CD4-positive, alpha-beta T cell (primary cell): ENCODE measurements around the gene TMCC3. TPM values are rescaled to one million over a fixed set of nuclear protein-coding genes. Genes with fewer than 3 reads are reported as not detected.

ENCODE experiments used
- ATAC-seq: fragments of 200-7000 bp; cut with Tn5 transposase; one replicate; pipeline ENCODE4 v1.10.0; 2022; ENCODE audit warnings: mild to moderate bottlenecking; ENCODE audit not compliant: poor library complexity
- CTCF ChIA-PET: fragments of 350-600 bp; sonication (Branson Sonifier 250); formaldehyde crosslinking; loops from one replicate; lab custom pipeline; 2021; ENCODE audit warnings: antibody characterized with exemption, inconsistent platforms; lab: Charles Lee
- POLR2A ChIA-PET: fragments of 350-600 bp; sonication (Branson Sonifier 250); formaldehyde crosslinking; loops from one replicate; lab custom pipeline; 2021; ENCODE audit warnings: antibody characterized with exemption, inconsistent platforms; lab: Charles Lee
- DNase-seq, 14 experiments: peaks; one replicate each; pipeline ENCODE4 v3.0.0-alpha.2; 2013 to 2020; ENCODE audit warnings: mixed read lengths in 2 of 14
- H3K27ac ChIP-seq, 2 donors: one replicate each; pipeline versions ENCODE4 v1.5.1 to v1.7.0; 2013; ENCODE audit warnings: low read length in 2 of 2, low read depth in 1 of 2, mild to moderate bottlenecking in 1 of 2
- H3K27me3 ChIP-seq, 2 experiments: 1 replicate in 1 of 2; 2 replicates in 1 of 2; pipeline versions ENCODE4 v1.6.1 to v1.7.0; 2013; ENCODE audit warnings: low read length in 2 of 2, control low read depth in 1 of 2, mild to moderate bottlenecking in 1 of 2, moderate library complexity in 1 of 2; ENCODE audit not compliant: insufficient read depth in 2 of 2, control insufficient read depth in 1 of 2
- H3K36me3 ChIP-seq: one replicate; pipeline ENCODE4 v1.6.1; 2013; ENCODE audit warnings: low read length, control low read depth; ENCODE audit not compliant: insufficient read depth
- H3K4me1 ChIP-seq: one replicate; pipeline ENCODE4 v1.6.1; 2013; ENCODE audit warnings: low read length, control low read depth; ENCODE audit not compliant: insufficient read depth
- H3K4me3 ChIP-seq: one replicate; pipeline ENCODE4 v1.5.1; 2013; ENCODE audit warnings: mild to moderate bottlenecking, low read length, moderate library complexity
- H3K9me3 ChIP-seq, 2 experiments: 1 replicate in 1 of 2; 2 replicates in 1 of 2; pipeline versions ENCODE4 v1.6.1 to v1.7.0; 2013; ENCODE audit warnings: low read length in 2 of 2, mild to moderate bottlenecking in 2 of 2, control low read depth in 1 of 2, moderate library complexity in 1 of 2; ENCODE audit not compliant: control insufficient read depth in 1 of 2, insufficient read depth in 1 of 2
- H3K27ac Mint-ChIP-seq: one replicate; pipeline ENCODE4 v1.8.0; 2020; ENCODE audit warnings: mixed read lengths
- H3K27me3 Mint-ChIP-seq: one replicate; pipeline ENCODE4 v1.8.0; 2021; ENCODE audit warnings: mixed read lengths
- H3K36me3 Mint-ChIP-seq: one replicate; pipeline ENCODE4 v1.8.0; 2021; ENCODE audit warnings: low read depth, mixed read lengths
- H3K4me1 Mint-ChIP-seq: one replicate; pipeline ENCODE4 v1.8.0; 2021; ENCODE audit warnings: low read depth, mixed read lengths
- H3K4me3 Mint-ChIP-seq: one replicate; pipeline ENCODE4 v1.8.0; 2020; ENCODE audit warnings: mild to moderate bottlenecking, mixed read lengths
- H3K9me3 Mint-ChIP-seq: one replicate; pipeline ENCODE4 v1.8.0; 2020; ENCODE audit warnings: mixed read lengths
- intact Hi-C, 2 experiments: fragments of 100-400 bp; cut with DNase I in 1 of 2; cut with micrococcal nuclease in 1 of 2; formaldehyde crosslinking; loops; one replicate each; pipeline versions ENCODE4 v1.15.1 to v1.9.0; 2023 to 2025; cut with DNase I, micrococcal nuclease
- total RNA-seq, 174 experiments: library from RNA in 2 of 174; stranded (reverse) in 2 of 174; gene quantifications; one replicate each; pipeline ENCODE4 v1.2.3 and lab custom pipeline; 2021 to 2026
- TF ChIP-seq, protein P1 (sequence below): fragments of 200-600 bp; IDR thresholded peaks from one replicate; pipeline ENCODE4 v1.8.0; 2022; ENCODE audit warnings: antibody characterized with exemption, mild to moderate bottlenecking

The TMCC3 gene
- total RNA-seq, 2 experiments from 2014 or later, result 0.78 to 1.3 TPM

DNA sequence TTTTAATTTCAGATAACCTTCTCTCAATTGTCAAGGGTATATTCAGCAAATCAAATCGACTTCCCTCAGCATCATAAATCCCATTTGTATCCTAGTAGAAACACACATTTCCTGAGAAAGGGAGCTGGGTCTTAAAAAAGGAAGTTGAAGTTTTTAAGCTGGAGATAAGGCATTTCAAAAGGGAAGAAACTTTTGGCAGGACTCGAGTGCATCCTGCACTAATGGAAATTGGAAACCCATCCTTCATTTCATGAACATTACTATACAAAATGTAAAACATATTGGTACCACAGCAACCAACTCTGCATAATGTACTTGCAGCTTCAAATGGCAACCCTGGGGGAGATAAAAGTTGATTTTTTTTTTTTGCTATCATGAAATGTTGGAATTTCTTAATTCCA lies 23.7 kb upstream of the TMCC3 start:
- no peak overlapping the region for H3K4me3 Mint-ChIP-seq
- no peaks in the 10 kb centered on the region for H3K9me3 Mint-ChIP-seq
- Histone ChIP-seq H3K9me3 (no peaks in the 10 kb centered on the region), H3K27ac (no peak overlapping the region), H3K27me3 (no peaks in the 10 kb centered on the region), H3K4me3 (no peak overlapping the region), H3K4me1 (peaks cover 30% of the 10 kb centered on the region), H3K36me3 (no peaks in the 10 kb centered on the region)
- CTCF ChIA-PET, result interaction anchor here (1.1 to 1.8 kb wide), 2 partner anchors 11 to 22 kb away, joined by 3 read pairs; no protein-coding TSS in a partner anchor
- H3K27me3 Mint-ChIP-seq, result peaks cover 5% of the 10 kb centered on the region
- TF ChIP-seq, protein P1, sequence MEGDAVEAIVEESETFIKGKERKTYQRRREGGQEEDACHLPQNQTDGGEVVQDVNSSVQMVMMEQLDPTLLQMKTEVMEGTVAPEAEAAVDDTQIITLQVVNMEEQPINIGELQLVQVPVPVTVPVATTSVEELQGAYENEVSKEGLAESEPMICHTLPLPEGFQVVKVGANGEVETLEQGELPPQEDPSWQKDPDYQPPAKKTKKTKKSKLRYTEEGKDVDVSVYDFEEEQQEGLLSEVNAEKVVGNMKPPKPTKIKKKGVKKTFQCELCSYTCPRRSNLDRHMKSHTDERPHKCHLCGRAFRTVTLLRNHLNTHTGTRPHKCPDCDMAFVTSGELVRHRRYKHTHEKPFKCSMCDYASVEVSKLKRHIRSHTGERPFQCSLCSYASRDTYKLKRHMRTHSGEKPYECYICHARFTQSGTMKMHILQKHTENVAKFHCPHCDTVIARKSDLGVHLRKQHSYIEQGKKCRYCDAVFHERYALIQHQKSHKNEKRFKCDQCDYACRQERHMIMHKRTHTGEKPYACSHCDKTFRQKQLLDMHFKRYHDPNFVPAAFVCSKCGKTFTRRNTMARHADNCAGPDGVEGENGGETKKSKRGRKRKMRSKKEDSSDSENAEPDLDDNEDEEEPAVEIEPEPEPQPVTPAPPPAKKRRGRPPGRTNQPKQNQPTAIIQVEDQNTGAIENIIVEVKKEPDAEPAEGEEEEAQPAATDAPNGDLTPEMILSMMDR, result no peak
- ATAC-seq (no peak), DNase-seq (no peak)
- intact Hi-C loops, result no loop called here
- H3K36me3 Mint-ChIP-seq, result no peaks in the 10 kb centered on the region
- peaks cover 12% of the 10 kb centered on the region for H3K4me1 Mint-ChIP-seq
- no peak overlapping the region for H3K27ac Mint-ChIP-seq
- POLR2A ChIA-PET, result no interaction called here

DNA sequence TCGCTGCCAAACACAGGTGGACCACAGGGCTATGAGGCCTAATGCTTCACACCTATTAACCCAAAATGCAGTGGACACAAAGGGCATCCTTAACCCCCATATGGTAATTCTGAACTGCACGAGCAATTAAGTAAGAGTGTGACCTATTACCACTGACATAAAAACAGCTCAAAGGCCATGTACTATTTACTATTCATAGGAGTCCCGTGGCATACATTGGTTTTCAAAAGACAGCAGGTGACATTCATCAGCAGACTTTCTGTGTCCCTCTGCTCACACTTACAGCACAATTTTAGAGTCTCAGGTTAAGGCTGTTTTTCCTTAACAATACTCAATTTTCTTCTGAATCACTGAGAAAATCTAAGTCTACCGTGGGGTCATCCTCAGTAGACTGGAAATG lies 23.1 kb upstream of the TMCC3 start:
- TF ChIP-seq, protein P1, result no peak
- H3K9me3 Mint-ChIP-seq, result no peaks in the 10 kb centered on the region
- peaks cover 5% of the 10 kb centered on the region for H3K27me3 Mint-ChIP-seq
- no peak overlapping the region for H3K4me3 Mint-ChIP-seq
- no peaks in the 10 kb centered on the region for H3K9me3 ChIP-seq
- no peaks in the 10 kb centered on the region for H3K36me3 ChIP-seq
- no peaks in the 10 kb centered on the region for H3K36me3 Mint-ChIP-seq
- no peak for ATAC-seq
- DNase-seq, result no peak
- H3K4me1 ChIP-seq, result peaks cover 30% of the 10 kb centered on the region
- POLR2A ChIA-PET, result no interaction called here
- H3K27me3 ChIP-seq, result no peaks in the 10 kb centered on the region
- H3K4me1 Mint-ChIP-seq, result peaks cover 12% of the 10 kb centered on the region
- intact Hi-C loops, result no loop called here
- no peak overlapping the region for H3K27ac ChIP-seq
- CTCF ChIA-PET, result interaction anchor here (1.1 to 1.8 kb wide), 2 partner anchors 10 to 23 kb away, joined by 3 read pairs; no protein-coding TSS in a partner anchor
- no peak overlapping the region for H3K27ac Mint-ChIP-seq
- no peak overlapping the region for H3K4me3 ChIP-seq

DNA sequence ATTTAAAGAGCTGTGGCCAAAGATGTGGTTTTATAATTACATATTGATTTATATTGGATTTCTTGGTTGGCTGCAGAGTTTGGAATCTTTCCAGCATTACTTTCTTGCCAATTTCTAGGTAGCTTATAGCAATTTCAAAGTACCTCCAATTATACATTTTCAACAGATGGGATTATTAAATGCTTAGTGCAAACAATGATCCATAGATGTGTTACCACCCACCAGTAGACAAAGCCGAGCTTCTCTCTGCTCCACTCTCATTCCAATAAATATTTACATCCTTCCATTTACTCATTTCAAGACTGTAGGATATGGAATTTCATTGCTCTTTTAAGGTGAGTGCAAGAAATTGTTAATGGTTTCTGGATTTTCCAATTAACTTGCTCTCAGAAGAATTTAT lies 21.6 kb upstream of the TMCC3 start:
- Histone ChIP-seq H3K4me3 (no peak overlapping the region), H3K9me3 (no peaks in the 10 kb centered on the region), H3K27me3 (no peaks in the 10 kb centered on the region), H3K36me3 (no peaks in the 10 kb centered on the region), H3K4me1 (peaks cover 18% of the 10 kb centered on the region), H3K27ac (no peak overlapping the region)
- TF ChIP-seq, protein P1, result no peak
- H3K36me3 Mint-ChIP-seq, result no peaks in the 10 kb centered on the region
- POLR2A ChIA-PET, result no interaction called here
- H3K4me3 Mint-ChIP-seq, result no peak overlapping the region
- H3K27me3 Mint-ChIP-seq, result peaks cover 5% of the 10 kb centered on the region
- intact Hi-C loops, result no loop called here
- CTCF ChIA-PET, result interaction anchor here (1.1 to 1.4 kb wide), 2 partner anchors 8 to 10 kb away, joined by 3 to 4 read pairs; no protein-coding TSS in a partner anchor
- ATAC-seq (no peak), DNase-seq (no peak)
- H3K27ac Mint-ChIP-seq, result no peak overlapping the region
- H3K4me1 Mint-ChIP-seq, result peaks cover 12% of the 10 kb centered on the region
- no peaks in the 10 kb centered on the region for H3K9me3 Mint-ChIP-seq
